Caco-2 (cell line): ENCODE measurements around the gene TM2D1. TPM values are rescaled to one million over a fixed set of nuclear protein-coding genes. Genes with fewer than 3 reads are reported as not detected.
"Not testable (repeated sequence)": the region's sequence is repeated elsewhere in the genome, so short reads cannot be mapped to it uniquely, and the experiment has no call there.

Experiments
- BruUV-seq: library from RNA; stranded (reverse); fragments of 400-500 nt; replicated peaks from 2 replicates; lab custom pipeline; 2021; lab: Mats Ljungman, UMichigan
- CTCF ChIA-PET: fragments of 300-600 bp; sonication (Branson Sonifier 250); formaldehyde crosslinking; loops from one replicate; lab custom pipeline; 2022; ENCODE audit warnings: antibody characterized with exemption; lab: Charles Lee
- POLR2A ChIA-PET: fragments of 300-600 bp; sonication (Branson Sonifier 250); formaldehyde crosslinking; loops from one replicate; lab custom pipeline; 2022; ENCODE audit warnings: antibody characterized with exemption; lab: Charles Lee
- DNase-seq, 2 experiments: peaks; one replicate each; pipeline versions ENCODE4 v3.0.0 to v3.0.0-alpha.2; 2020 to 2022
- H3K27me3 ChIP-seq: replicated peaks from 2 replicates; pipeline ENCODE4 v1.6.0; 2011; ENCODE audit warnings: low read length; ENCODE audit not compliant: control insufficient read depth, insufficient read depth
- H3K36me3 ChIP-seq: 2 replicates; pipeline ENCODE4 v1.5.1; 2011; ENCODE audit warnings: low read length; ENCODE audit not compliant: control insufficient read depth, insufficient read depth
- H3K4me1 ChIP-seq: fragments of 250-450 bp; sonication (Bioruptor Pico); 2 replicates; pipeline ENCODE4 v1.5.1; 2020; ENCODE audit warnings: mild to moderate bottlenecking
- H3K4me3 ChIP-seq: 2 replicates; pipeline ENCODE4 v1.5.1; 2011; ENCODE audit warnings: low read depth, mild to moderate bottlenecking, control low read depth, low read length
- H3K9me3 ChIP-seq: fragments of 250-450 bp; sonication (Bioruptor Pico); 2 replicates; pipeline ENCODE4 v1.5.1; 2020; ENCODE audit warnings: mild to moderate bottlenecking, moderate library complexity
- H3K27ac Mint-ChIP-seq: one replicate; pipeline ENCODE4 v1.8.0; 2022; ENCODE audit warnings: mixed read lengths; ENCODE audit not compliant: unreplicated experiment
- H3K27me3 Mint-ChIP-seq: one replicate; pipeline ENCODE4 v1.8.0; 2022; ENCODE audit warnings: mixed read lengths; ENCODE audit not compliant: insufficient read depth, unreplicated experiment
- H3K36me3 Mint-ChIP-seq: one replicate; pipeline ENCODE4 v1.8.0; 2022; ENCODE audit warnings: mild to moderate bottlenecking, mixed read lengths; ENCODE audit not compliant: insufficient read depth, unreplicated experiment
- H3K4me1 Mint-ChIP-seq: one replicate; pipeline ENCODE4 v1.8.0; 2022; ENCODE audit warnings: low read depth, mixed read lengths; ENCODE audit not compliant: unreplicated experiment
- H3K4me3 Mint-ChIP-seq: one replicate; pipeline ENCODE4 v1.8.0; 2022; ENCODE audit warnings: mild to moderate bottlenecking, moderate library complexity, mixed read lengths; ENCODE audit not compliant: unreplicated experiment
- H3K9me3 Mint-ChIP-seq: one replicate; pipeline ENCODE4 v1.8.0; 2022; ENCODE audit warnings: mixed read lengths; ENCODE audit not compliant: unreplicated experiment
- CTCF ChIP-seq, 2 experiments: fragments of 200-600 bp in 1 of 2; IDR thresholded peaks; 1 replicate in 1 of 2; 2 replicates in 1 of 2; pipeline versions ENCODE4 v1.5.1 to v1.8.0; 2011 to 2022; ENCODE audit warnings: antibody characterized with exemption in 1 of 2, control low read depth in 1 of 2, inconsistent platforms in 1 of 2, low read depth in 1 of 2, low read length in 1 of 2, mild to moderate bottlenecking in 1 of 2, moderate library complexity in 1 of 2; ENCODE audit not compliant: insufficient read depth in 1 of 2, severe bottlenecking in 1 of 2, unreplicated experiment in 1 of 2
- intact Hi-C: fragments of 100-400 bp; cut with micrococcal nuclease; formaldehyde crosslinking; loops from one replicate; pipeline ENCODE4 v1.10.0; 2022; ENCODE audit not compliant: unreplicated experiment
- total RNA-seq: library from RNA; stranded (reverse); gene quantifications from 2 replicates; pipeline ENCODE4 v1.2.3, GENCODE V29; 2022

Gene TM2D1
- total RNA-seq, 1 experiment from 2014 or later = 16.3 TPM

- H3K27me3 Mint-ChIP-seq = no peaks in the 10 kb centered on the region
- no TSS peak for BruUV-seq
- no peak overlapping the region for H3K27ac Mint-ChIP-seq
- Histone ChIP-seq H3K27me3 (no peaks in the 10 kb centered on the region), H3K36me3 (no peaks in the 10 kb centered on the region), H3K9me3 (no peaks in the 10 kb centered on the region), H3K4me3 (no peak overlapping the region), H3K4me1 (no peaks in the 10 kb centered on the region)
- ChIA-PET CTCF (no interaction called here), POLR2A (no interaction called here)
- no peak for DNase-seq
- H3K36me3 Mint-ChIP-seq = peaks cover 12% of the 10 kb centered on the region
- no peak for TF ChIP-seq CTCF (IDR thresholded peaks at IDR 0.05; ENCODE audit: insufficient read depth in 1 of 2, low read depth in 1 of 2, low read length in 1 of 2, severe bottlenecking in 1 of 2, unreplicated experiment in 1 of 2)
- no peaks in the 10 kb centered on the region for H3K4me1 Mint-ChIP-seq
- H3K4me3 Mint-ChIP-seq = no peak overlapping the region
- intact Hi-C loops = no loop called here
- H3K9me3 Mint-ChIP-seq = no peaks in the 10 kb centered on the region
Measured at GRCh38 chr1:61727544-61727943, 2.6 kb upstream of the TM2D1 start.

GRCh38 chr1:61724506-61724812, 482 bp downstream of the TM2D1 start:
- ChIA-PET CTCF (no interaction called here), POLR2A (no interaction called here)
- peak overlapping the region; percentile 59 for H3K4me3 ChIP-seq
- peaks cover 19% of the 10 kb centered on the region for H3K36me3 Mint-ChIP-seq
- no peaks in the 10 kb centered on the region for H3K9me3 ChIP-seq
- H3K36me3 ChIP-seq = no peaks in the 10 kb centered on the region
- no TSS peak for BruUV-seq
- TF ChIP-seq CTCF (IDR thresholded peaks at IDR 0.05; ENCODE audit: insufficient read depth in 1 of 2, low read depth in 1 of 2, low read length in 1 of 2, severe bottlenecking in 1 of 2, unreplicated experiment in 1 of 2) = no peak
- no peaks in the 10 kb centered on the region for H3K4me1 ChIP-seq
- H3K27me3 ChIP-seq = no peaks in the 10 kb centered on the region
- no peaks in the 10 kb centered on the region for H3K4me1 Mint-ChIP-seq
- H3K27ac Mint-ChIP-seq = peak overlapping the region; percentile 100
- DNase-seq = no peak
- no peaks in the 10 kb centered on the region for H3K27me3 Mint-ChIP-seq
- intact Hi-C loops = no loop called here
- H3K9me3 Mint-ChIP-seq = no peaks in the 10 kb centered on the region
- peak overlapping the region; percentile 98 for H3K4me3 Mint-ChIP-seq

GRCh38 chr1:61718996-61719663, 5.8 kb downstream of the TM2D1 start:
- DNase-seq, POLR2A ChIA-PET, H3K9me3 Mint-ChIP-seq, H3K36me3 ChIP-seq, H3K27ac Mint-ChIP-seq, H3K9me3 ChIP-seq, H3K4me3 ChIP-seq, H3K4me3 Mint-ChIP-seq, H3K27me3 Mint-ChIP-seq, H3K4me1 ChIP-seq, intact Hi-C loops, BruUV-seq, H3K4me1 Mint-ChIP-seq, H3K27me3 ChIP-seq: not testable (repeated sequence)
- H3K36me3 Mint-ChIP-seq = peaks cover 13% of the 10 kb centered on the region
- CTCF ChIA-PET = interaction anchor here (0.7 kb wide), 1 partner anchor 203 kb away, joined by 4 read pairs; no protein-coding TSS in a partner anchor
